Stimulated activated CD4-positive, alpha-beta T cell treated with anti-CD3 and anti-CD28 coated beads, Interleukin-2, amount 100 ng/mL, for 48 hours (primary cell): ENCODE data around the gene MYL12B.
A peak's percentile ranks its signal among the peaks of the same experiment; 100 is the strongest.
"Not testable (repeated sequence)": the region's sequence is repeated elsewhere in the genome, so short reads cannot be mapped to it uniquely, and the experiment has no call there.

ENCODE experiments used
- DNase-seq, 2 donors: peaks; one replicate each; pipeline ENCODE4 v3.0.0-alpha.2; 2020

MYL12B gene

DNA sequence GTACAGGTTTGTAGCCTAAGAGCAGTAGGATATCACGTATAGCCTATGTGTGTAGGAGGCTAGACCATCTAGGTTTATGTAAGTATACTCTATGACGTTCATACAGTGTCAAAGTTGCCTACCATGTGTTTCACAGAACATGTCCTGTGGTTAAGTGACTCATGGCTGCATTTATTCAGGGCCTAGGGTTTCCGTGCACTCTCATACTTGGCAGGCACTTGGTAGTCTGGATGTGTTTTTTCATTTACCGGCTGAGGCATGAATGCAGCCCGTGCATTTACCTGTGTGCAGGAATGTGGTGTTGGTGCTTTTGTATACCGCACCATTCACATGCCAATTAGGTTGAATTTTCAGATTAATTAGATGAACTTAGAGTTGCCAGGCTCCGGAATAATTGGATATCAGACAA lies 43.4 kb downstream of the MYL12B start:
- peak; percentile 16 to 34 for DNase-seq

DNA sequence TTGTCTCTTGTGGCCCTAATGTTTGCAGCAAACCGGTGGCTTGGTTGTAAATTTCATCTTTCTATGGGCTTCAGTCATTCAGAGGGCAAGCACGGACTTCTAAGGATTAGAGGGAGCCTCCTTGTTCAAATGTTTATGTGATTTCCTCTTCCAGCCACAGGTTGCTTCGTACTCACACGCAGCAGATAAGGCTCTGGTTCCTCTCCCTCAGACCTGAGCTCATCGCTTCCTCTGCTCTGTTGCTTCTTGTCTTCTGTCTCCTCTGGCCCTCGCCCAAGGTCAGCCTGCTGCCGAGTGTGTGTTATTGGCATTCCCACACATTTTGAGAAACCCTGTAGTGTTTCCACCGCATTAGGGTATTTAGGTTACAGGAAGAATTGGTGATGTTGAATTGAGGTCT lies 44.0 kb downstream of the MYL12B start:
- DNase-seq = no peak

DNA sequence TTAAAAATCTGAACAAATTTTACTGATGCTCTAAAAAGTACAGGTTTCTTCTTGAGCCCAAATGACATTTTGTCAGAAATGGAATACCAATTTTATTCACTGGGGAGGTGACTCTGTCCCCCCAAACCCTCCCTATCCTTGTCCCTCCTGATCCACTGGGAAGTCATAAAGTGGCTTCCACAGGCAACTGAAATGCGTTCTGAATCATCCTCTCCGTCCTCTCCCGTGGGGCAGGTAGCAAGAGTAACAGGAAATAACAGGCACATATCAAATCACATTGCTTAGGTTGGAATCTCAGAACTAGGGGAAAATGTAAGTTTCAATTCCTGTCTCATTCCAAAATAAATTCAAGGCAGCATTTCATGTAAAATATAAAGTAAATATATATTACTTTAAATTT lies 44.5 kb downstream of the MYL12B start:
- no peak for DNase-seq

DNA sequence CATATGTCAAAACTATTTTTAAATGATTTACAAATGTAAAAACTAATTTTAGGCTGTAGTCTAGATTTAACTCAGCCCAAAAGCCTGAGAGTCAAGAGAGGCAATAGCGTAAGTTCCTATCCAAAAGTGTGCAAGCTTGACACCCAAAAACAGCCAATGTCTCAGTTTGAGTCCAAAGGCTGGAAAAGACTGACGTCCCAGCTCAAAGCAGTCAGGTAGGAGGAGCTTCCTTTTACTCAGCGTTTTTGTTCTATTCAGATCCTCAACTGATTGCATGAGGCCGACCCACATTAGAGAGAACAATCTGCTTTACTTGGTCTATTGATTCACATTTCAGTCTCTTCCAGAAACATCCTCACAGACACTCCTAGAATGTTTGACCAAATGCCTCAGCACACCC lies 51.8 kb downstream of the MYL12B start:
- no peak for DNase-seq

DNA sequence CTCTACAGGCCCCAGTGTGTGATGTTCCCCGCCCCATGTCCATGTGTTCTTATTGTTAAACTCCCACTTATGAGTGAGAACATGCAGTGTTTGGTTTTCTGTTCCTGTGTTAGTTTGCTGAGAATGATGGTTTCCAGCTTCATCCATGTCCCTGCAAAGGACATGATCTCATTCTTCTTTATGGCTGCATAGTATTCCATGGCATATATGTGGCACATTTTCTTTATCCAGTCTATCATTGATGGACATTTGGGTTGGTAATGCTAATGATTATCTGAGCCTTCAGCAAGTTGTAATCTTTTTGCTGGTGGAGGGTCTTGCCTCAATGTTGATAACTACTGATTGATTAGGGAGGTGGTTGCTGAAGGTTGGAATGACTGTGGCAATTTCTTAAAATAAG lies 53.4 kb downstream of the MYL12B start:
- not testable (repeated sequence) for DNase-seq

DNA sequence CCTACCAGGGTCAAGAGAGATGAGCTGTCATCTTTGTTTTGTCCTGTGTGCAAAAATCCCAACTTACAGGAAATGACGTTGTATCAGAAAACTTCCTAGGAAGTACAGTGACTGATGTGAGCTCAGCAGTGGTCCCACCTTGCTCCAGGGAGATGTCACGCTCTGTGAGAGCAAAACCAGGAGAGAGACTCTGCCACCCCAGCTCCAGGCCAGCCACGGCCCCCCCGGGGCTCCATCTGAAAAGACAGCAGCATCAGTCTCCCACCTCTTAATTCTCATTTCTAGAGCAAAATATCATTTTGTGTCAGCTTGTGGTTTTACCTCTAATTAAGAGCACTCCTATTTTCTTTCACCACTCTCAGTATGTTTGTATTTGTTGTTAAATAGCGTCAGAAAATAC lies 57.5 kb downstream of the MYL12B start:
- peak in 1 of 2 donors; percentile 16 for DNase-seq

DNA sequence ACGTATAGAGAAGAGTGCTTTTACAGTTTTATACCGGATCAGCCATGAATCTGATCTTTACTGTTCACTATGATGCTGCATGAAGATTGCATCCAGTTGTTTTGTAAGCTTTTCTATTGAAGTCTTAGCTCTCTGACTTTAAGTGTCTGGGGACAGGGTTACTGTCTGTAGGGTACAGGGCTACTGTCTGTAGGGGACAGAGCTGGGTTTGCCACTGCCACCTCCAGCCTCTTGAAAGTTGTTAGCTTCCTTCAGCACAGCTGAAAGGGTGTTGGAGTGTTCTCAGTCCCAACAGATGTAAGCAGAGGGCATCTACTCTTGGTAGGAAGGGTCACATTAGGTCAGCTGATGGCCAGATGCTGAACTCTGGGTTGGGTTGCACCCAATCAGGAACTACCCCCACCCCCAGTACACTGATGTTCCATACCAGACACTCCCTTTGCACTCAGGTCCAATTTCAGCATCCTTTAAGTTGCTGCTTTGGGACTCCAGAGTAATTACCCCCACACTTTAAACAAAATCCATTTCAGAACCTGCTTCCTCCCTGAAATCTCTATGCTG lies 58.0 kb downstream of the MYL12B start:
- no peak for DNase-seq

DNA sequence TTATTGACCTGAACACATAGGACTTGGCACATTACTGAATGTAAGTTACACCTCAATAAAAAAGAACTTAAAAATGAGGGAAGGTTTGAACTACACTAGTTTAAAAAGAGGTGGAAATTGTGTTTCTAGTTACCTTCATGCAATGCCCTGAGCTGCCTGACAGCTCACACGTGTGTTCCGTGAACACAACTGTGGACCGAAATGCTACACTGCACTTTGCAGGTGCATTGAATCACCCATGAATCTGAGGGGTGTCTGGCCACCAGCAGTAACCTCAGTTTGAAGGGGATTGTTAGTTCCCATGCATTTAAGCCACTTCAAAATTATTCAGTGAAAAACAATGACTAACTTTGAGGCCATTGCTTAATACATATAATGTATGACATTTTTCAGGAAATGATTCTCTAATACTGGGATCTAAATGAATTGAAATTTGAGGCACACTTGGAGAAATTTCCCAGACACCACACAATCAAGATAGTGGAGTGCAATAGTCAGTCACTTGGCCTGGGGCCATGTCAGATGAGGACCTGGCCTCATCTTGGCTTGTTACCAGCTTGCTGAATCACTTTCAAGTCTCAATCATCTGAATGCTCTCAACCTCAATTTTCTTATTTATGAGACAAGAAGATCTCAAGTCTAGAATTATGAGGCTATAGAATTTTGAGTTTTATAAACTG lies 59.3 kb downstream of the MYL12B start:
- DNase-seq = no peak

DNA sequence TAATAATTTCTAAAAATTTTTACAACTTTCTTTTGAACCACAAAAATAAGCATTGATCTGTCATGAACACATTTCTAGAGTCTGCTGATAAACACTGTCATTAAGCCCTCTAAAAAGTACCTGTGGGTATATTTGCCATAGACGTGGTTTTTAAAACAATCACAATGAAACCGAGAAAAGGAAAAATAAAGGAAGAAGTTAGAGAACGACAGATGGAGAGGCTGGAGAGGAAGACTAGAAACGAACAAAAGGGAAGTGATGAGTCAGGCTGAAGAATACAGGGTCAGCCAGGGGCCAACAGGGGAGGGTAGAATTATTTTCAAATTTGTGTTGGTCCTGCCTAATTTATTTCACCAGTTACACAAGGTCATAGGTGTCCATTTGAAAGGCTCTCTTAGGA lies 62.0 kb downstream of the MYL12B start:
- no peak for DNase-seq
